Measurements from ENCODE around the gene TRIO. TPM values are rescaled to one million over a fixed set of nuclear protein-coding genes. Genes with fewer than 3 reads are reported as not detected.
A peak's percentile ranks its signal among the peaks of the same experiment; 100 is the strongest.

Gene TRIO
- total RNA-seq, 1 experiment from 2014 or later: 211 TPM

- no TSS peak for BruUV-seq (replicated peaks)
- POLR2A ChIA-PET (ENCODE audit: unreplicated experiment): no interaction called here
- no peak for ATAC-seq
- Histone ChIP-seq H3K4me3 (ENCODE audit: low read length) (no peak overlapping the region), H3K4me1 (ENCODE audit: insufficient read depth, low read length) (peaks cover 11% of the 10 kb centered on the region; the same call in 1 of the 2 replicates), H3K4me2 (ENCODE audit: low read length) (no peak overlapping the region), H2AFZ (ENCODE audit: low read length) (no peak overlapping the region), H3K9ac (ENCODE audit: low read length) (no peak overlapping the region), H3K27me3 (ENCODE audit: low read length) (no peaks in the 10 kb centered on the region), H3K79me2 (ENCODE audit: low read length) (peaks cover 81% of the 10 kb centered on the region), H3K36me3 (ENCODE audit: low read depth, low read length) (peaks cover 73% of the 10 kb centered on the region), H3K9me3 (ENCODE audit: low read length) (no peaks in the 10 kb centered on the region), H4K20me1 (ENCODE audit: low read length) (peaks cover 3% of the 10 kb centered on the region; the same call in 1 of the 2 replicates), H3K27ac (ENCODE audit: low read length) (no peak overlapping the region), H3F3A (ENCODE audit: low read length, unreplicated experiment) (no peaks in the 10 kb centered on the region), H3K9me2 (replicated peaks; ENCODE audit: low read length) (no peaks in the 10 kb centered on the region)
- CTCF ChIA-PET: no interaction called here
- intact Hi-C loops (cut with micrococcal nuclease): no loop called here
- DNase-seq: no peak
- no peak for TF ChIP-seq EZH2phosphoT487 (IDR thresholded peaks at IDR 0.05; ENCODE audit: borderline replicate concordance, low read length)
- no peak for TF ChIP-seq CTCF (conservative IDR thresholded peaks at IDR 0.05; ENCODE audit: low read depth, low read length)
- TF ChIP-seq EZH2 (IDR thresholded peaks at IDR 0.05; ENCODE audit: low read length, unreplicated experiment): no peak
These were observed 159.2 kb downstream of the TRIO start for GRCh38 chr5:14302330-14302729.

- intact Hi-C loops (cut with micrococcal nuclease): no loop called here
- Histone ChIP-seq H3K27ac (ENCODE audit: low read length) (no peak overlapping the region), H3F3A (ENCODE audit: low read length, unreplicated experiment) (no peaks in the 10 kb centered on the region), H3K4me3 (ENCODE audit: low read length) (no peak overlapping the region), H3K27me3 (ENCODE audit: low read length) (no peaks in the 10 kb centered on the region), H3K9ac (ENCODE audit: low read length) (no peak overlapping the region), H3K4me2 (ENCODE audit: low read length) (no peak overlapping the region), H3K36me3 (ENCODE audit: low read depth, low read length) (peaks cover 73% of the 10 kb centered on the region), H3K9me2 (replicated peaks; ENCODE audit: low read length) (no peaks in the 10 kb centered on the region), H3K9me3 (ENCODE audit: low read length) (no peaks in the 10 kb centered on the region), H3K79me2 (ENCODE audit: low read length) (peaks cover 87% of the 10 kb centered on the region), H2AFZ (ENCODE audit: low read length) (no peak overlapping the region), H3K4me1 (ENCODE audit: insufficient read depth, low read length) (no peaks in the 10 kb centered on the region), H4K20me1 (ENCODE audit: low read length) (peaks cover 3% of the 10 kb centered on the region; the same call in 1 of the 2 replicates)
- TF ChIP-seq CTCF (conservative IDR thresholded peaks at IDR 0.05; ENCODE audit: low read depth, low read length): no peak
- TF ChIP-seq EZH2 (IDR thresholded peaks at IDR 0.05; ENCODE audit: low read length, unreplicated experiment): no peak
- TF ChIP-seq EZH2phosphoT487 (IDR thresholded peaks at IDR 0.05; ENCODE audit: borderline replicate concordance, low read length): no peak
- ATAC-seq: no peak; the same call in 1 of the 2 replicates
- ChIA-PET POLR2A (ENCODE audit: unreplicated experiment) (interaction anchor here (0.6 kb wide), 1 partner anchor 456 kb away, joined by 4 read pairs; no protein-coding TSS in a partner anchor), CTCF (no interaction called here)
- BruUV-seq (replicated peaks): no TSS peak
- DNase-seq: peak; percentile 22
These were observed 161.9 kb downstream of the TRIO start for GRCh38 chr5:14305045-14305444.

- Histone ChIP-seq H4K20me1 (ENCODE audit: low read length) (peaks cover 3% of the 10 kb centered on the region; the same call in 1 of the 2 replicates), H2AFZ (ENCODE audit: low read length) (no peak overlapping the region), H3K9me2 (replicated peaks; ENCODE audit: low read length) (no peaks in the 10 kb centered on the region), H3K4me1 (ENCODE audit: insufficient read depth, low read length) (no peaks in the 10 kb centered on the region), H3K9me3 (ENCODE audit: low read length) (no peaks in the 10 kb centered on the region), H3K36me3 (ENCODE audit: low read depth, low read length) (peaks cover 80% of the 10 kb centered on the region), H3K4me3 (ENCODE audit: low read length) (no peak overlapping the region), H3K4me2 (ENCODE audit: low read length) (no peak overlapping the region), H3K9ac (ENCODE audit: low read length) (no peak overlapping the region), H3K27me3 (ENCODE audit: low read length) (no peaks in the 10 kb centered on the region), H3K27ac (ENCODE audit: low read length) (no peak overlapping the region), H3F3A (ENCODE audit: low read length, unreplicated experiment) (no peaks in the 10 kb centered on the region), H3K79me2 (ENCODE audit: low read length) (peaks cover 80% of the 10 kb centered on the region)
- no peak for TF ChIP-seq EZH2phosphoT487 (IDR thresholded peaks at IDR 0.05; ENCODE audit: borderline replicate concordance, low read length)
- no peak for TF ChIP-seq CTCF (conservative IDR thresholded peaks at IDR 0.05; ENCODE audit: low read depth, low read length)
- no peak for TF ChIP-seq EZH2 (IDR thresholded peaks at IDR 0.05; ENCODE audit: low read length, unreplicated experiment)
- POLR2A ChIA-PET (ENCODE audit: unreplicated experiment): no interaction called here
- no TSS peak for BruUV-seq (replicated peaks)
- CTCF ChIA-PET: no interaction called here
- DNase-seq (no peak), ATAC-seq (no peak)
- intact Hi-C loops (cut with micrococcal nuclease): no loop called here
These were observed 163.2 kb downstream of the TRIO start for GRCh38 chr5:14306329-14306815.
